Kidney (tissue), 14 donors: ENCODE measurements around the gene PSME4. TPM values are rescaled to one million over a fixed set of nuclear protein-coding genes. Genes with fewer than 3 reads are reported as not detected.

ENCODE experiments used
- DNase-seq, 5 donors: peaks; one replicate each; pipeline ENCODE4 v3.0.0-alpha.2; 2013 to 2020
- FAIRE-seq: peaks from 2 replicates; lab custom pipeline; 2012; peaks lifted over from hg19 to GRCh38; lab: Jason Lieb, UNC
- H3K27ac ChIP-seq, 2 donors: one replicate each; pipeline ENCODE4 v1.7.0; 2013; ENCODE audit warnings: low read depth in 2 of 2, low read length in 2 of 2, inconsistent platforms in 1 of 2
- H3K27me3 ChIP-seq: one replicate; pipeline ENCODE4 v1.7.1; 2013; ENCODE audit warnings: low read length, inconsistent platforms; ENCODE audit not compliant: control insufficient read depth, insufficient read depth
- H3K36me3 ChIP-seq, 3 donors: one replicate each; pipeline versions ENCODE4 v1.7.0 to v1.7.1; 2013; ENCODE audit warnings: low read length in 3 of 3, control low read depth in 1 of 3, inconsistent platforms in 1 of 3; ENCODE audit not compliant: insufficient read depth in 3 of 3, control insufficient read depth in 2 of 3
- H3K4me1 ChIP-seq, 3 donors: one replicate each; pipeline versions ENCODE4 v1.7.0 to v1.7.1; 2013; ENCODE audit warnings: low read length in 3 of 3, inconsistent platforms in 1 of 3, low read depth in 1 of 3; ENCODE audit not compliant: control insufficient read depth in 2 of 3, insufficient read depth in 2 of 3
- H3K4me3 ChIP-seq, 3 donors: one replicate each; pipeline versions ENCODE4 v1.7.0 to v1.8.1; 2013; ENCODE audit warnings: low read length in 3 of 3, control low read depth in 1 of 3, inconsistent platforms in 1 of 3
- H3K9ac ChIP-seq, 3 donors: one replicate each; pipeline versions ENCODE4 v1.7.0 to v1.7.1; 2013; ENCODE audit warnings: low read length in 3 of 3, control low read depth in 1 of 3, inconsistent platforms in 1 of 3
- H3K9me3 ChIP-seq, 3 donors: one replicate each; pipeline versions ENCODE4 v1.7.0 to v1.7.1; 2013; ENCODE audit warnings: low read length in 3 of 3, control low read depth in 1 of 3, inconsistent platforms in 1 of 3; ENCODE audit not compliant: control insufficient read depth in 2 of 3, insufficient read depth in 1 of 3
- intact Hi-C: fragments of 100-400 bp; cut with DNase I; formaldehyde crosslinking; loops from one replicate; pipeline ENCODE4 v1.11.1; 2022
- polyA plus RNA-seq: library from polyadenylated mRNA; stranded (reverse); fragments of 350-450 nt; fragmentation: Illumina TruSeq; extraction: RNeasy Lipid Tissue Mini Kit (QIAGEN cat#74804); gene quantifications from one replicate; pipeline ENCODE4 v1.2.3, GENCODE V29; 2014; ENCODE audit warnings: low read depth, low replicate concordance; ENCODE audit not compliant: insufficient read depth
- total RNA-seq: library from RNA; stranded (reverse); fragmentation: NEBNext Ultra II Directional; extraction: Animal tissue kit (Norgen Biotek cat#: 25700); gene quantifications from one replicate; pipeline ENCODE4 v1.2.1, GENCODE V29; 2021
- TF ChIP-seq, protein P1 (sequence below): IDR thresholded peaks from 3 replicates; pipeline ENCODE4 v1.5.1; 2012; ENCODE audit warnings: mild to moderate bottlenecking, moderate library complexity, borderline replicate concordance; ENCODE audit not compliant: insufficient read depth; ENCODE audit errors: extremely low read depth
- donor health status: control.
- donor health status: control.
- donor health status: control.
- donor health status: control.
- donor health status: control.
- donor health status: DM: yes; HTN: yes; CAD: no.
- donor health status: Normal renal cell carcinoma (clear cell type).

PSME4 gene
- total and polyA plus RNA-seq, 2 donors from 2014 or later = 23.4 to 41.7 TPM

DNA sequence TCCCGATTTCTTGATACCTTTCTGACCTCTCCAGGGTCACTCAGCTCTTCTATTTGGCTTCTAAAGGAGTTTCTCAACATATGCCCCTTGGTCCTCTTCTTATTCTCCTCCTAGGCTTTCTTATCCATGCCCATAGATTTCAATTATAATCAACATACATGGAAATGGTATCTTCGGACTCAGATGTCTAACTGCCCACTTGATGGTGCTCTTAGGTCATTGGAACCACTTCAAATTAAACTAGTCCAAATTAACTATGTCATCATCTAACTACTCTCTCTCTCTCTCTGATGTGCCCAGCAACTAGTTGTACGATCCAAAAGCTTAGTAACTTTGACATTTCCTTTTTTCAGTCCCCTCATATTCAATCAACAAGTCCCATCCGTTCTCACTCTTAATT, 67.8 kb downstream of the PSME4 start:
- no peaks in the 10 kb centered on the region for H3K27me3 ChIP-seq
- no peak for DNase-seq
- TF ChIP-seq, protein P1, sequence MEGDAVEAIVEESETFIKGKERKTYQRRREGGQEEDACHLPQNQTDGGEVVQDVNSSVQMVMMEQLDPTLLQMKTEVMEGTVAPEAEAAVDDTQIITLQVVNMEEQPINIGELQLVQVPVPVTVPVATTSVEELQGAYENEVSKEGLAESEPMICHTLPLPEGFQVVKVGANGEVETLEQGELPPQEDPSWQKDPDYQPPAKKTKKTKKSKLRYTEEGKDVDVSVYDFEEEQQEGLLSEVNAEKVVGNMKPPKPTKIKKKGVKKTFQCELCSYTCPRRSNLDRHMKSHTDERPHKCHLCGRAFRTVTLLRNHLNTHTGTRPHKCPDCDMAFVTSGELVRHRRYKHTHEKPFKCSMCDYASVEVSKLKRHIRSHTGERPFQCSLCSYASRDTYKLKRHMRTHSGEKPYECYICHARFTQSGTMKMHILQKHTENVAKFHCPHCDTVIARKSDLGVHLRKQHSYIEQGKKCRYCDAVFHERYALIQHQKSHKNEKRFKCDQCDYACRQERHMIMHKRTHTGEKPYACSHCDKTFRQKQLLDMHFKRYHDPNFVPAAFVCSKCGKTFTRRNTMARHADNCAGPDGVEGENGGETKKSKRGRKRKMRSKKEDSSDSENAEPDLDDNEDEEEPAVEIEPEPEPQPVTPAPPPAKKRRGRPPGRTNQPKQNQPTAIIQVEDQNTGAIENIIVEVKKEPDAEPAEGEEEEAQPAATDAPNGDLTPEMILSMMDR = no peak
- FAIRE-seq = no peak
- no peaks in the 10 kb centered on the region for H3K9me3 ChIP-seq
- no peak overlapping the region for H3K27ac ChIP-seq
- intact Hi-C loops = no loop called here
- H3K9ac ChIP-seq = no peak overlapping the region
- no peak overlapping the region for H3K4me3 ChIP-seq
- no peaks in the 10 kb centered on the region for H3K4me1 ChIP-seq
- peaks cover 9 to 53% (median 29%) of the 10 kb centered on the region in 3 donors for H3K36me3 ChIP-seq

DNA sequence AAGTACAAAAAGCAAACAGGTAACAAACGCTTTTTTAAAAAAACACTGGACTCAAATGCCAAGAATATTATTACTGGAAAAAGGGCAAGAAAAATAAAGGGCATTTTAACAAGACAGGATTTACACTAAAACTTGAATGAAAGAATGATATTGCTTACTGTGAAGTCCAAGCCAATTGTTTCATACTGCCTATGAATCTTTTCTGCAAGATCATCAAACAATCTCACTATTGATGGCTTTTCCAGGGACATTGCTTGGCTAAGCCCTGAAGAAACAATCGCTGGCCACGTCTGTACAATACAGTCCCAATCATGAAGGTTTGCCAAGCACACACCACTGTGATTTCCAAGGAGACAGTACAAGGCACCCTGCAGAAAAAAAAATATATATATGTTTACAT, 69.6 kb downstream of the PSME4 start:
- Histone ChIP-seq H3K27me3 (no peaks in the 10 kb centered on the region), H3K36me3 (peaks cover 9 to 43% (median 24%) of the 10 kb centered on the region in 3 donors), H3K4me3 (no peak overlapping the region), H3K9me3 (no peaks in the 10 kb centered on the region), H3K9ac (no peak overlapping the region), H3K27ac (no peak overlapping the region), H3K4me1 (no peaks in the 10 kb centered on the region)
- FAIRE-seq (no peak), DNase-seq (no peak)
- TF ChIP-seq, protein P1 = no peak
- intact Hi-C loops = no loop called here

DNA sequence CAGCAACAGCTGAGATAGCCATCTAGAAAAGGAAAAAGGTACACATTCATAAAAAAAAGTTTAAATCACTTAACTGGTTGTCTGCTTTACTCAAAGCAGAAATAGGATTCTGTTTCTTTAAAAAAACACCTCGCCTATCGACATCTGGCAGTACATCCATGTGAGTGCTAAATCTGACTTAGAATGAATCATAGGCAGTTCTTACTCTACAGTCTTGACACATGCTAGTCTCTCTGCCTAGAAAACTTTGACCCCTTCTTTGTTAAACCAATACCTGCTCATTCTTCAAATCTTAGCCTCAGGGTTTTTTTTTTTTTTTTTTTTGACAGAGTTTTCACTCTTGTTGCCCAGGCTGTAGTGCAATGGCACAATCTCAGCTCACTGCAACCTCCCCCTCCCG, 73.9 kb downstream of the PSME4 start:
- intact Hi-C loops = no loop called here
- peaks cover 9 to 42% (median 27%) of the 10 kb centered on the region in 3 donors for H3K36me3 ChIP-seq
- no peak overlapping the region for H3K4me3 ChIP-seq
- no peak overlapping the region for H3K27ac ChIP-seq
- H3K9me3 ChIP-seq = no peaks in the 10 kb centered on the region
- H3K27me3 ChIP-seq = no peaks in the 10 kb centered on the region
- no peak for DNase-seq
- TF ChIP-seq, protein P1 = no peak
- no peaks in the 10 kb centered on the region for H3K4me1 ChIP-seq
- H3K9ac ChIP-seq = no peak overlapping the region
- no peak for FAIRE-seq
